ENCODE measurements around the gene RLF.

The RLF gene

DNA sequence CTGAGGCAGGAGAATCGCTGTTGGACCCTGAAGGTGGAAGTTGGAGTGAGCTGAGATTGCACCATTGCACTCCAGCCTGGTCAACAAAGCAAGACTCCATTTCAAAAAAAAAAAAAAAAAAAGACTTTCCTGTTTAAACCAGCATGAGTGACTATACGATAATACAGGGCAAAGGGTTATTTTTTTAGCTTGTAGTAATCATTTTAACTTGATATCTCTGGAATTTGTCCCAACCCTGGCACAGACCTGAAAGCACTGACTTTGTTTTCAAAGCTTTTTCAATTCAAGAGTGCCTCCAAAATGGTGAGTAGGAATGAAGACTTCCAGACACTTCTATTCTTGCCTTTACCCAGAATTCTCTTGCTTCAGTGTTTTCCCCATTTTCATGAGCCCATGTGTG, 82.2 kb downstream of the RLF start:
- DNase-seq: no peak

DNA sequence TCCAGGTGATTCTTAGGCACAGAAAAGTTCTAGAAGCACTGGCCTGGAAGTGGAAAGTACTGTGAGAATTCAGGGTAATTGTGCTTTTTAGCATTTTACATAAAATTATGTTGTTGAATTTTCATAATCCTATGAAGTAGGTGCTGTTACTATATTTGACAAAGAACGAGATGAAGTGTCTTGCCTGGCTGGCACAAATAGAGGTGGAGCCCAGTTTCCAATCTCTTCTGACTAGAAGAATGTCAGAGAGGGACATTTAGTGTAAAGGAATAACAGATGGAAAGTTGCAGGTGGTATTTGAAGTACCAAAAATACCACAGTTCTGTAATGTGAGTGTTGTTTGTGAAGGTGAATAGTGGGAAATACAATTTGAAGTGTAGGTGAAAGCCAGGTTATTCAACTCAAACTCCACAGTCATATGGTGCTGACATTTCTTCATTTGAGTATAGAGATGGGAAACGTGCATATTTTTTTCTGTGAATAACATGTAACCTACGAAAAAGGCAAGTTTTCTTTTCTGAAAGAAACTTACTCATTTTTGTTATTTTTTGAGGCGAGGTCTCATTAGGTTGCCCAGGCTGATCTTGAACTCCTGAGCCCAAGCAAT, 83.1 kb downstream of the RLF start:
- no peak for DNase-seq

DNA sequence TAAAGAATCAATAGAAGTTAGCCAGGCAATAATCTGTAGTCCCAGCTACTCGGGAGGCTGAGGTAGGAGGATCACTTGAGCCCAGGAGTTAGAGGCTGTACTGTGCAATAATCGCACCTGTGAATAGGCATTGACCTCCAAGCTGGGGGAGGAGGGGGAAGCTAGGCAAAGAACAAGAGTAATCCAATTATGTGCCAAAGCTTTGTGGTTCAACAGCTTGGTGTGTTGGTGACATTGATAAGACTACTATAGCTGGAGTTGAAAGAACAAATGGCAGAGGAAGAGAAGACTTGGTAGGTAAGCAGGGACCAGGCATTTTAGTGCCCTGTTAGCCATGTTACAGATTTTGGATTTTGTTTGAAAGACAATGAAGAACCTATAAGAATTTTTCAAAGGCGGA, 84.5 kb downstream of the RLF start:
- peak; percentile 15 for DNase-seq

DNA sequence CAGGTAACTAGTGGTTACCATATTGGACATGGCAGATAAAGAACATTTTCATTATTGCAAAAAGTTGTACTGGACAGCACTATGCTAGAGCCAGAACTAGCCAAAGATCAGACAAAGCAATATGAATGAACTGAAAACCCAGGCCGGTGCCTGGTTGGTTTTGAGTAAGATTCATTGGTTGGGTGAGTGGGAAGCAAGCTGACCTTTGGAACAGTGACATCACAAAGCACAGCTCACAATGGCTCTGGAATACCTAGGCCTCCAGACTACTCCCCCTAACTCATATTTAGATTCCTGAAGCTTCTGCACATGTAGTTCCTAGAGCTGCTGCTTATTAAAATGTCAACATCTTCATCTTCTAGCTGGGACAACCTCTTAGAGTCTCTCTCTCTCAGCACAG, 86.5 kb downstream of the RLF start, which contains the start of gene TMCO2:
Gene TMCO2 (plus strand): TSS at position 283 of the 400 bp plus-strand sequence. CDS start 57 bp downstream, at position 340.
- no peak for DNase-seq

DNA sequence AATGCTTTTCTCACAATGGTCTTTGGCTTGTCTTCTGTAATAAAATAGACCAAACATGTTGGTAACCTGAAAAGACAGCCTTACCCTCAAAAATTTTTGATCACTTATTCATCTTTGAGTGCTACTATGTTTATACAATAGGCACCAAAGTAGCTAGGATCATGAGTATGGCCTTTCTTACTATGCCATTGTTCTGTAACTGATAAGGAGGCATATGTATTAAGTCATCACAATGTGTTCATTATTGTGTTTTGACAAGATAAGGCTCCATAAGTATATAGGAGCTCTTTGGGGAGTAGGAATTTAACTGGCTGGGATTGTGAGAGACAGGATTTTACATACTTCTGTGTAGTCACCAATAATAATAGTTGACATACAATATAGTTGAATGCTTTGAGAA, 87.2 kb downstream of the RLF start:
- DNase-seq: peak; percentile 60

DNA sequence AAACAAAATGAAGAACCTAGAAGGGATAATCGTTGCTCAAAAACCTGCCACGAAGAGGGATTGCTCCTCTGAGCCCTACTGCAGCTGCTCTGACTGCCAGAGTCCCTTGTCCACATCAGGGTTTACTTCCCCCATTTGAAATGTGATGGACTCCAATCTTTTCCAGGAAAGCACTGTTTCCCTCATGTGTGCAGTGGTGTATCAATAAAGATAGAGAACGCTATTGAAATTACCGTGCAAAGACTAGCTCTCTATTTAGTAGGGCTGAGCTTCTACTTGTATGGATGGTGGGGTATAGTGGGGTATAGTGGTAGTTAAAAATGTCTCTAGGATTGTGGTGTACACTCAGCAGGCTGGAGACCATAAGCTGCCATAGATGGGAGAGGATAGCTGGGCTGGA, 90.3 kb downstream of the RLF start:
- no peak for DNase-seq

DNA sequence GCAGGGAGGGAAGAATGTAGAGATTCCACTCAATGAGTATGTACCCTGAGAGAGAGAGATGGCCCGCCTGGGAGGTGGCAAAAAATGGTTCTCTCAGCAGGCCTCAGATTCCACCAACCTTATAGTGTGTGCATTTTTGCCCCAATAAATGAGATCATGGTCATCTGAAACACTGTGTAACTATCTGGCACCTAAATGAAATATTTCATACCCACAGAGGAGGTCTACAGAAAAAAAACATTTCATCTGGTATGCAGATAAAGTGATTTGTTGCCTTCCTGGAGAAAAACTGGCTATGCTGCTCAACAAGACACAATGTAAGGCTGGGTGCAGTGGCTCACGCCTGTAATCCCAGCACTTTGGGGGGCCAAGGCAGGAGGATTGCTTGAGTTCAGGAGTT, 91.4 kb downstream of the RLF start:
- no peak for DNase-seq

DNA sequence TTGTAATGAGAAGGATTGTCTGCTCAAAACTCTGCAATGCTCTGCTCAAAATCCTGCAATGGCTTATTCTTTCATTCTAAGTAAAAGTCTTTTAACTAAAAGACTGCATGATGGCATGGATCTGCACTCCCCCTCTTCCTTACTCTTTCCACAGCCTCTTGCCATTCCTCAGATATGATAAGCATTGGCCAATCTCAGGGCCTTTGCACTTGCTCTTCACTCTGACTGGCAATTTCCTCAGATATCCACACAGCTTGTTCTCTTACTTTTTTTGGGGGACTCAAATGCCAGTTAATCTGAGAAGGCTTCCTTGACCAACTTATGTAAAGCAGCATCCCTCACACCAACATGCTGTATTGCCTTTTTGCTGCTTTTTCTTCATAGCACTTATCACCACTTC, 94.0 kb downstream of the RLF start:
- DNase-seq: no peak

DNA sequence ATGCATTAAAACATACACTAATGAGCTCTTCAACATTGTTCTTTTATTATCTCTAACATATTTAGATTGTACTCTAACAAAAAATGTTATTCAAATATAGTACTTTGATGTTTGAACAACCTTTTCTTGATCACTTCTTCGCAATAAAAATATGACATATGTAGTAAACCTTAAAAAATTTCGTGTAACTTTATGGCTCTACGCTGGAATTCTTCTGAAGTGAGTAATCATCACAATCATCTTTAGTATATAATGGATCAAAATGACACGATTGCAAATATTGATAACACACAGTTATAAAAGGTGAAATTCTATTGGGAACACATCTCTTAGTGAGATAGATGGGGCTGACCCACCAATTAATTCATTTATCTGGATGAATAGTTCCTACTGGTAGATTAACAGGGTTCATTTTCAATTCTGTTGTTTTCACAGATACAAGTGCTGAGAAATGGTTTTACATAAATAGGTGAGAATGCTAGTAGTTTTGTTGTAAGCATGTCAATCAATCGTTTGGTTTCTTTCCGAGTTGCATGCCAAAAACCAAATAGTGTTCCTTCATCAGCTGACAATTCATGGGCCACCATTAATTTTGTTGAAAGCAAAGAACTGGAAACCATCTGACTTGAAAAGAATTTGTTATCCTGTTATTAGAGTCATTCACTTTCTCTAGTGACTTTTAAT, 95.4 kb downstream of the RLF start:
- DNase-seq: peak; percentile 32

DNA sequence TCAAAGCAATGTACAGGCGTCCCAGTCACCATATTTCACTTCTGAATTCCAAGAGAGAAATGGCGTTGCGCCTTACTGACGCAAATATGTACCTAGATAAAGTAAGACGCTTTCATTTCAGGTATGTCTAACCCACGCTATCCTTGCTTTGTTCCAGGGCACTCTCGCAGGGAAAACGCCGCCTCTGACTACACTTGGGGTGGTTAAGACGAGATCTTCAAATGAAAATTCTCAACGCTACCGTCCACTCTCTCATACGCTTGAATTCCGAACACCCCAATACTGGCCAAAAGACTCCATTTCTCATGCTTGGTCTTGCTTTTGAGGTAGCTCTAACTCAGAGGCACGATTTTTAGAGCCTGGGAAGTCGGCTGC, 96.1 kb downstream of the RLF start:
- DNase-seq: no peak

DNA sequence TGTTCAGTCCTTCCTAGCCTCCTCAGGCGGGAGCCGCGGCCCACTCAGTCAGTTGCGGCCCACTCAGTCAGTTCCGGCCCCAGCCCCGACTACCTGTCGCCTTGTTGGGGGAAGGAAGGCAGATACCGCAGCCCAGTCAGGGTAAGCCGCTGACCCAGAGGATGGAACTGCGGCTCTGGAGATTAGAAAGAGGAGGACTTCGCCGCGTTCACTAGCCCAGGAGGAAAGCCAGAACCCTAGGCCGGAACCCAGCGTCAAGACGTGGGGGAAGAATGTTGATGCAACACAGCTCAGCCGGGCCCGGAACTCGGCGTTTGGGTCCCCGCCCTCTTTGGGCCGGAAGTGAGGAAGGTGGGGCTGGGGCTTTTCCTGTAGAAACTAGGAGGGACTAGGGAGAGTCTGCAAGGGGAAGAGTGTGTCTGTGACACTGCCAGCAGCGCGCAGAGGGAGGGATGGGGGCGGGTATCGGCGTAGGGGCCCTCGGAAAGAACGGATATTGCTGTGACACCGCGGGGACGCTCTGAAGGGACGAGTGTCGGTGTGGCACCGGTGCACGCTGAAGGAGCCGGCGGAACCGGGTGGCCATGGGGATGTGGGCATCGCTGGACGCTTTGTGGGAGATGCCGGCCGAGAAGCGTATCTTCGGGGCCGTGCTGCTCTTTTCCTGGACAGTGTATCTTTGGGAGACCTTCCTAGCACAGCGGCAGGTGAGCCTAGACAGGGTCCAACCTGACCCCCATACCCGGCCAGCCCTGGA, 96.7 kb downstream of the RLF start, which contains the start of gene ZMPSTE24:
Gene ZMPSTE24 (plus strand): TSS at position 549 of the 757 bp plus-strand sequence. CDS start 36 bp downstream, at position 585.
- DNase-seq: peak; percentile 98

DNA sequence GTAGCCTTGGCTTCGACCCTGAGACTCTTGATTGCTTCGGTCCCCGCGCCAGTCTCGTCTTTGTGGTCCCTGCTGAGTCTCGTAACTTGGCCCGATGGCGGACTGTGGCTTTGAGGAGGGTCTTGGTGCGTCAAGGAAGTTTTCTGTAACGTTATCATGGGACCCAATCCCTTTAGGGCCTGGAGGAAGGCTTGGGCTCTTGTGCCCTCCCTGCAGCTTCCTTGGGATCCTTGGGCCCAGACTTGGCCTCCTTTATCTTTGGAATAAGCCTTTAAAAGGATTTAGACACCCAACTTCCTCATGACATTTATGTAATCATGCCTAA, 97.2 kb downstream of the RLF start:
- DNase-seq: no peak

DNA sequence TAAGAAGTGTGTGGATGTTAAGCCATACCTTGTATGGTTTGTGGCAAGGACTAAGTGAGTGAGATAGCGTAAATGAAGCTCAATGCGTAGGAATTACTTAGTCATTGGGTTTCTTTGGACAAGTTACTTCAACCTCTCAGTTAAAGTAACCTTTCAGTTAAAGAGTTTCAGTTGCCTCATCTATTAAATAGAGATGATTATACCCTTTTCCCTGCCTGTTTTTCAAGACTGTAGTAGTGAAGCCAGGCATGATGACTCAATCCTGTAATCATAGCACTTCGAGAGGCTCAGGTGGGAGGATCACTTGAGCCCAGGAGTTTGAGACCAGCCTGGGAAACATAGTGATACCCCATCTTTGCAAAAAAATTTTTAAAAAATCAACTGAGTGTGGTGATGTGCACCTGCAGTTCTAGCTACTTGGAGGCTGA, 103.2 kb downstream of the RLF start:
- DNase-seq: no peak

DNA sequence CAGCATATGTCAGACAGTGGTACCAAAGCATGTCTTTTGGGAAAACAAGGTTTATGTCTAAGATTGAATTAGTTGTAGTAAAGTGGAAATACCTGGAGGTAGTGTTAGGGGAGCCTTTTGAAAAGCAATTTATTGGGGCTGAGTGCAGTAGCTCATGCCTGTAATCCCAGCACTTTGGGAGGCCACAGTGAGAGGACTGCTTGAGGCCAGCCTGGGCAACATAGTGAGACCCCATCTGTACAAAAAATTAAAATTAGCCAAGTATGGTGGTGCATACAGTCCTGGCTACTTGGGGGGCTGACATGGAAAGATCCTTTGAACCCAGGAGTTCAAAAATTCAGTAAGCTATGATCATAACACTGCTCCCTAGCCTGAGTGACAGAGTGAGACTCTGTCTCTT, 104.1 kb downstream of the RLF start:
- DNase-seq: no peak

DNA sequence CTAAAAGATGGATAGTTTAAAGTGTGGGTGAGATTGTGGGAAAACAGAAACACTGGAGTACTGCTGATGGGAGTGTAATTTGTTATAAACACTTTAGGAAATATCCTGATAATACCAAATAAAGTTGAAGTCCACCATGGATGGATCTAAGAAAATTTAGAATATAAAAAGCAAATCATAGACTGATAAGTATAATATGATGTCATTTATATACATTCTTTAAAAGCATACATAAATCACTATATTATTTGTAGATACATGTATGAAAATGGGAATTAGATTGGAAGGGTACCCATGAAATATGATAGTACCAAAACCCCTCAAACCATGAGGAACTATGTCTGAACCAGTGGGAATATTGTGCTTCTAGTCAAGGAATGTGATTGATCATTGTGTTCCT, 104.7 kb downstream of the RLF start:
- no peak for DNase-seq

DNA sequence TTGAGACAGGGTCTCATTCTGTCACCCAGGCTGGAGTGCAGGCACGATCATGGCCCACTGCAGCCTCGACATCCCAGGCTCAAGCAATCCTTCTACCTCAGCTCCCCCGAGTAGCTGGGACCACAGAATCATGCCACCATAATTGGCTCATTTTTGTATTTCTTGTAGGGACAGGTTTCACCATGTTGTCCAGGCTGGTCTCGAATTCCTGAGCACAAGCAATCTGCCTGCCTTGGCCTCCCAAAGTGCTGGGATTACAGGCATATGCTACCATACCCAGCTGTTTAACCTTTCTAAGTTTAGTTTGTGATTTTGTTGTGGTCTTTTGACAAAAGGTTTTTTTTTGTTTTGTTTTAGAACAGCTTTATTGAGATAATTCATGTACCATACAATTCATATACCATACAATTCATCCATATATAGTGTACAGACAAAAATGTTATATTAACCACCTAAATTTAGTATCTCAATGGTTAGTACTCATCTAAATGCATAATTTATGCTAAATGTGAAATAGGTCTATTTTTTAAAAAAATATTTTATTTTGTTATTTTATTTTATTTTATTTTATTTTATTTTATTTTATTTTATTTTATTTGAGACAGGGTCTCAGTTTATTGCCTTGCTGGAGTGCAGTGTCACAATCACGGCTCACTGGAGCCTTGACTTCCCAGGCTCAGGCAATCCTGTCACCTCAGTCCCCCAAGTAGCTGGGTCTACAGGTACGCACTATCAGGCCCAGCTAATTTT, 105.8 kb downstream of the RLF start:
- no peak for DNase-seq

DNA sequence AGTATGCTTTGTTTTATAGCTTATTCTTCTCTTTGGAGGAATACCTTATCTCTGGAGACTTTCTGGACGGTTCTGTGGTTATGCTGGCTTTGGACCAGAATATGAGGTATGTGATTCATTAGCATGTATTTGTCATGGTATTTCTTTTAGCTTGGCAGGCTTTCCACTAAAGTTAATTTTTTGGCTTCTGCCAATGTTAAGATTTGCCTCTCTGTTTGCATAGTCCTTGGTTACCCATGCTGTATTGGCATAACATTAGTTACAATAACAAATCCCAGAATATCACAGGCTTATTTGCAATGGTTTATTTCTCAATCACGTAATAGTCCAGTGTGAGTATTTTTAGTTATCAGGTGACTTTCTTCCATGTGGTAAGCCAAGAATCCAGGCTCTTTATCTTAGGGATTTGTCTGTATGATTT, 106.6 kb downstream of the RLF start:
- no peak for DNase-seq

DNA sequence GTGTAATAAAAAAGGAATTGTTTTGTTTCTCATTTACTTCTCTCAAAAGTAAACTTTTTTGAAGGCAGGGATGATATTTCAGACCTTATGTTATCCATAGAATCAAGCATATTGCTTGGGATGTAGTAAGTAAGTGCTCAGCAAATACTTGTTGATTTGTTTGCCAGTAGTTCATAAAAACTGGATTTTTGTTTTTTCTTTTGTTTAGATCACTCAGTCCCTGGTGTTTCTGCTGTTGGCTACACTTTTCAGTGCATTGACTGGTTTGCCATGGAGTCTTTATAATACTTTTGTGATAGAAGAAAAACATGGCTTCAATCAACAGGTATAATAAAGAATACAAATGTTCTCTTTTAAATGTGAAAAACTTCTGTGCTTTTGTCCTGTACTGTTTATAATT, 107.0 kb downstream of the RLF start:
- DNase-seq: no peak

DNA sequence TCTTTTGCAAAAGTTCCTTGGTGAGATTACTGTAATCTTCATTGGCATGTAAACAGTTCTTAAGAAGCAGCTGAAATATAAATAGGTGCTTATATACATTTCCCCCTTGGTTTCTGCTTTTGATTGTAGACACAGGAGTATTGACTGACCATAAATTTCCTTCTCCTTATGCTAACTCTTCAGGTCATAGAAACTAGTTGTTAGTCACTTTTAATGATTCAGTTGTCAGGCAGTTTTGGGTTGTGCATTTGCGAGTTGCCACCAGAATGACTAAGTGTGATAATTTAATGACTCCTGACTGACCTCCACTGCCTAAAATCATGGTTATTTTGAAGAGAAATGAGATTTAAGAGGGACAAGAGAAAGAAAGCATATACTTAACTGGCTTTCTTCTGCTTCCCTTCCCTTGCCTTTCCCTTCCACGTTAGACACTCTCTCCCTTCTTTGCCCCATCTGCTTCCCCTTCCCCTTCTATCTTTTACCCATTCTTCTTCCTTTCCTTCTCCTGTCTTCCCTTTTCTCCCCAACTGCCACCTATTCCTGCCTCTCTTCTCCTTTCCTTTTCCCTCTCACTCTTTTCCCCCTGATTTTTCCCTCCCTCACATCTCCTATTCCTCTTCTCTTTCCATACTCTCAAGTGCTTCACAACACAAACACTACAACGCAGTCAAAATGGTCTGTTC, 109.1 kb downstream of the RLF start:
- DNase-seq: no peak

DNA sequence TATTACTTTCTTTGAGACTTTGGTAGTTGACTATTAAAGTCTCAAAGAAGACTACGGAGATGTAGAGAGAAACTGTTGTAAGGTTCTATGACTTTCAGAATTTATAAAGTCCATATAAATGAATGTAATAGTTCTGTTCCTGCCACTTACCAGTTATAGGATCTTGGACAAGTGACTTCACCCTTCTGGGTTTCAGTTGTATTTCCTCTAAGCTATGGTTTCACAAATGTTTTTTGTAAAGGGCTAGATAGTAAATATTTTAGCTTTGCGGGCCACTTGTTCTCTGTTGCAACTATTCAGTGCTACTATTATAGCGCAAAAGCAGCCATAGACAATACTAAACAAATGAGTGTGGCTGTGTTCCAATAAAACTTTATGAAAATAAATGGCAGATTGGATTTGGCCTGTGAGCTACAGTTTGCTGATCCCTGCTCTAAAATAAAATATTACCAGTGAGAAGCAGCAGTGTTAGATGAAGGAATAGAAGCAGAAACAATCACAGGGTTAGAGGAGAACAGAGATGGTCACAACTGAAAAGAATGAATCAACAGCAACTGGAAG, 111.5 kb downstream of the RLF start:
- DNase-seq: no peak

DNA sequence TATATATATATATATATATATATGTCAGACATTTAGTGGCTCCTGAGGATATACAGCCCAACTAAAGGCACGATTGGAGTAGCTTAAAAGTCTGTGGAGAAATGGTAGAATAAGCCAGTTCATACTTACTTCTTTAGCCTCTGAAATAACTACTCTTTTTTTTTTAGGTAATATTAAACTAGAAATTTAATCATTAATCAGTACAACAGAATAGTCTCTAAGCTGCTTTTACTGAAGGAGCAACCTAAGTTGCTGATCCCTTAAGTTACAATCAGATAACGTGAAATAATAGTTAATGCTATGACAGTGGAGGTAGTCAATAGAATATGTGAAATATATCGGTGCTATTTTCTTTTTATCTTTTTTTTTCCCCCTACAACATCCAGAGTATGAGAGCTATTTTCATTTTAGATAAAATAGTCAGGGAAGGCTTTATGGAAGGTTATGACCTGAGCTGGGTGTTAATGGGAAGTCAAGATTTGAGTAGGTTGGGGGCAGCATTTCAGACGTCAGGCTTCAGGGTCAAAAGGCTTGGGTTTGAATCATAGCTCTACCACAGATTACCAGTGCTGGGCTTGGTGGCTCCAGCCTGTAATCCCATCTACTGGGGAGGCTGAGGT, 112.5 kb downstream of the RLF start:
- DNase-seq: no peak

DNA sequence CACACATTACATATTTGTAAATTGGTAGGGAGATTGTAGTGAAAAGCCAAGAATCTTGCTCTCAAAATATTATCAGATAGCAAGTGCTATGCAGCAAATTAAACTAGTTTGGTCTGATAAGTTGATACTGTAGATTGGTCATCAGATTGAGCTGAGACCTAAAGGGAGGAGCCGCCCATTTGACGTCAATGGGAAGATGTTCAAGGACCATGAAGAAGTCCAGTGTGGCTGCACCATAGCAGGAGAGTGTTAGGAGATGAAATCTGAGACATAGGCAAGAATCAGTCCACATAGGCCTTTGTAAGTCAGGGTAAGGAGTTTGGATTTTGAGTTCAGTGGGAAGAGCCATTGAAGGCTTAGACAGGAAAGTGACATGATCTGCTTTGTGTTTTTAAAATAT, 113.1 kb downstream of the RLF start:
- no peak for DNase-seq
